ENCODE results near the gene KCNN2.

- TF ChIP-seq MAX (IDR thresholded peaks at IDR 0.05), result no peak
- no peak for TF ChIP-seq CTCF (IDR thresholded peaks at IDR 0.05 in 2 of 3, conservative IDR thresholded peaks at IDR 0.05 in 1 of 3; ENCODE audit: borderline replicate concordance in 1 of 3, insufficient read depth in 1 of 3, low read depth in 2 of 3, low read length in 2 of 3)
- TF ChIP-seq REST (IDR thresholded peaks at IDR 0.05; ENCODE audit: low read depth), result no peak
- TF ChIP-seq POLR2A (IDR thresholded peaks at IDR 0.05; ENCODE audit: borderline replicate concordance, extremely low read depth, insufficient read depth, insufficient read length), result no peak
- no peak for TF ChIP-seq SP1 (IDR thresholded peaks at IDR 0.05; ENCODE audit: low read depth)
- no peak for TF ChIP-seq EGR1 (IDR thresholded peaks at IDR 0.05; ENCODE audit: low read depth)
- no peak for TF ChIP-seq EZH2 (IDR thresholded peaks at IDR 0.05)
Measured at GRCh38 chr5:114419959-114420358, 58.1 kb downstream of the KCNN2 start.
